ENCODE results near the gene SLC35F2. TPM values are rescaled to one million over a fixed set of nuclear protein-coding genes. Genes with fewer than 3 reads are reported as not detected.
"Not testable (repeated sequence)": the region's sequence is repeated elsewhere in the genome, so short reads cannot be mapped to it uniquely, and the experiment has no call there.

Gene SLC35F2
- polyA plus RNA-seq, 12 donors: 3.7 to 8.3 (median 5.3) TPM; not detected in 1

DNA sequence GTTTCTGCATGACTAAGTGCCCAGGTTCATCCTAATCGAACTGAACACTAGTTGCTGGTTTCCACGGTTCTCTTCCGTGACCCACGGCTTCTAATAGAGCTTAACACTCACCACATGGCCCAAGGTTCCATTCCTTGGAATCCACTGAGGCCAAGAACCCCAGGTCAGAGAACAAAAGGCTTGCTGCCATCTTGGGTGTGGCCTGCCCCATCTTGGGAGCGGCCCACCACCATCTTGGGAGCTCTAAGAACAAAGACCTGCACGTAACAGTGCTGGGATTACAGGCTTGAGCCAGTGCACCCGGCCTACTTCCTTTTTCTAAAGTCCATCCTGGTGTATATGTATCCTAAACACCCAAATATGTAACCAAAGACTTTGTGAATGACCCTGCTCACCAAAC is 68.8 kb downstream of the SLC35F2 start:
- no peak for DNase-seq

DNA sequence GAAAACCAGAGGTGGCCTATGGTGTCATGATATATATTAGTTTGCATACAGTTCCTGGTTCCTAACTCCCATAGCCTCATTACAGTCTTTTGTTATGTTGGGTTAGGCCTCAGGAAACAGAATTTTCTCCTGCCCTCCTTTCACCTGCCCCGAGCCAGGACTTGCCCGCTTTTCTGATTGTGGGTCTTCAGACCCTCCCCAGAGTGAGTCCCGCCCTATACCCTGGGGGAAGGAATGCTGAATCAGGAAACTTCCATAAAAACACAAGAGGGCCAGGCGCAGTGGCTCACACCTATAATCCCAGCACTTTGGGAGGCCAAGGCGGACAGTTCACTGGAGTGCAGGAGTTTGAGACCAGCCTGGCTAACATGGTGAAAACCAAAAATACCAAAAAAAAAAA is 70.9 kb downstream of the SLC35F2 start:
- no peak for DNase-seq

DNA sequence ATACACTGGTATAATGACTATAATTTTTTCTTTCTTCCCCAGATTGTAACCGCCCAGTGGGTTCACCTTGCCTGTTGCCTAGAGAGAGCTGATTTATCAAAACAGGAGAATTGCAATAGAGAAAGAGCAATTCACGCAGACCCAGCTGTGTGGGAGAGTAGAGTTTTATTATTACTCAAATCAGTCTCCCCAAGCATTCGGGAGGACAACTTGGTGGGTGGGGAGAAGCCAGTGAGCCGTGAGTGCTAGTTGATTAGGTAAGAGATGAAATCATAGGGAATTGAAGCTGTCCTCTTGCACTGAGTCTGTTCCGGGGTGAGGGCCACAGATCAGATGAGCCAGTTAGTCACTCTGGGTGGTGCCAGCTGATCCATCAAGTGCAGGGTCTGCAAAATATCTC is 73.2 kb downstream of the SLC35F2 start:
- no peak for DNase-seq

DNA sequence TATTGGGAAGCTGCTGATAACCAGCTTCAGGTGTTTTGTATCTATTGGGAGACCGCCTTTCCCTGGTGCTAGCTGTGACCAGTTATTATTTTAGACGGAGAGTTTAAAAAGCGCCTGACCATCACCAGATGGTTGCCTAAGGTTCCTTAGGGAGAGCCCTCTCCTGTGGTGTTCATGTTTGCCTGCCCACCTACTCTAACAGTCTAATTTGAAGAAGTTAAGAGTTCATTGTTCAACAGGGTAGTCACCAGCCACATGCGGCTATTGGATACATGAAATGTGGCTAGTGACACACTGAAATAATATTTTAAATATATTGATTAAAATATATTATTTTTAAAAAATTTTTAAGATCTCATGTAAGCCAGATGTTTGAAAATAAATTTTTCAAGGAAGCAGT is 75.5 kb downstream of the SLC35F2 start:
- no peak for DNase-seq

DNA sequence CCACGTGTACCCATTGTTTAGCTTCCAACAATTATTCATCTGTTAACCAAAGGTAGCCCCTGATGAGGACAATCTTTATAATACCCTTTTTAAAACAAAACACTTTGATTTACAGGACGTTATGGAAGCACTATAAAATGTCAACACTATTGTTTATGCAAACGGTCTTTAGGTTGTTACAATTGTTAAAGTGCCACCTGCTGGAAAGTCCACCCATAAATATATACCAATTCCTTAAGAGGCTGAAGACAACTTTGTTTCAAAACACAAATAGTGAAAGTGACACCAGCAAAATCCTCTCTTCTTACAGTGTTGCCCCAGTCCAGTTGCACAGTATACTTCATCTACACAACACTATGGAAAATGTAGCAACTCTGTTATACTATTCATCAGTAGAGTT is 77.8 kb downstream of the SLC35F2 start:
- no peak for DNase-seq

DNA sequence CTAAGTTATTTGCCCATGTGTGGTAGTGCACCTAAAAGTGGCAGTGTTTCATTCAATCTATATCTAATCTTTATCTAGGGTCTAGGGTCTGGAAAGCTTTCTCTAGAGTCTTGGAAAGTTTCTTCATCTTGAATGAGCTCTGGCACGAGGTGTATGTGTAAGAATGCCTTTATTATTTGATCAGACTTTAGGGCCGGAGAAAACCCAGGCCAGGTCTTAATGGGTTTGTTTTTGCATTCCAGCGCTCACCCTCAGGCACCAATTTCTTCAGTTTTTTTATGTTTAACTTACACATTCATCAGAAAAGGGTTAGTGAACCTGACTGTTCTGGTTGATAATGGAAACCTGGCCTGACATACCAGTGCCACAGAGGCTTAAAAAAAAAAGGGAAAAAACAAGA is 78.5 kb downstream of the SLC35F2 start:
- no peak for DNase-seq

DNA sequence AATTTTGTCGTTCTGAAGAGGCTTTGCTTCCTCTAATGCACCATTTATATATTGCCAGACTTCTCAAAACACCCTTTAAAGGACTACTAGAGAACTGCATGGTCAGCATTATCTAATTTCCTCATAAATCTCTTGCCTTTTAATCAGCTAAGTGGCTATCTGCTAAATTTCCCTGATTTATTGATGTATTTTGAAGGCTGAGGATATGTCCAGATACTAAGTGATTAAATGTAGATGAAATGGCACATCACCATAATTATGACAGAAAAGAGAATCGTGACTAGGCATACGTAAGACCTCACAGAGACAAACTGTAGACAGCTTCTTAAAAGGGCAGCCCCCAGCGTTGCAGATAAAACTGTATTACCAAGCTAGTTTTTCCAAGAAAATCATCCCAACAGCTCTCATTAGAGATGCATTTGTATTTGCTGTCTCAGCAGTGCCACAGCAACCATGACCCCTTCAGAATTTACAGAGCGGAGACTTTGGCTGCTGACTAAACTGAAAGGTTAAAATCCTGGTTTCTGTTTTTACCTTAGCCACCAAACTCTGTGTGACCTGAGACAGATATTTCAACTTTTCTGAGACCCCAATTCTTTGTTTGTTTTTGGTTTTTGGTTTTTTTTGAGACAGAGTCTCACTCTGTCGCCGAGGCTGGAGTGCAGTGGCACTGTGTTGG is 79.6 kb downstream of the SLC35F2 start:
- DNase-seq: no peak

DNA sequence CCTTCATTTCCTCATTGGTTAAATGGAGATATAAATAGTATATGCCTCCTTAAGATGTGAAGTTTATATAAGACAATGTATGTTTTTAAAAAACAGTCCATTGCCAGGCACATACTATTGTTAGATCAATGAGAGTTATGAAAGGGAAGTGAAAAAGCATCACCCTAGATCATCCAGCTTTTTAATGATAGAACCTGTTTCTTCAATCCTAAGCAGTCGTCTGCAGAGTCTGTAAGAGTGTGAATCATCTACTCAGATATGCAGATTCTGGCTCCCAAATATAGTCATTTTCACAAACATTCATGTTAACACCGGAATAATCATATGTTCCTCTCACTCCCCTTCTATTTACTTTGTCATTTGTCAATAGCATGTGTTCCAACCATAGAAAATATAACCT is 81.5 kb downstream of the SLC35F2 start:
- DNase-seq: no peak

DNA sequence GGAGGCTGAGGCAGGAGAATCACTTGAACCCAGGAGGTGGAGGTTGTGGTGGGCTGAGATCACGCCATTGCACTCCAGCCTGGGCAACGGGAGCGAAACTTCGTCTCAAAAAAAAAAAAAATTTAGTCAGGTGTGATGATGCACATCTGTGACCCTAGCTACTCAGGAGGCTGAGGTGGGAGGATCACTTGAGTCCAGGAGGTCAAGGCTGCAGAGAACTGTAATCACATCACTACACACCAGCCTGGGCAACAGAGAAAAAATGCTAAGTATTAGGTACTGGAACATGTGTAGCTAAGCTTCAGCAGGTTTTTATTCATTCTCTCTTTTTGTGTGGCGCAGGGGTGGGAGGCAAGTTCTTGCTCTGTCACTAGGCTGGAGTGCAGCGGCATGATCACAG is 82.5 kb downstream of the SLC35F2 start:
- no peak for DNase-seq

DNA sequence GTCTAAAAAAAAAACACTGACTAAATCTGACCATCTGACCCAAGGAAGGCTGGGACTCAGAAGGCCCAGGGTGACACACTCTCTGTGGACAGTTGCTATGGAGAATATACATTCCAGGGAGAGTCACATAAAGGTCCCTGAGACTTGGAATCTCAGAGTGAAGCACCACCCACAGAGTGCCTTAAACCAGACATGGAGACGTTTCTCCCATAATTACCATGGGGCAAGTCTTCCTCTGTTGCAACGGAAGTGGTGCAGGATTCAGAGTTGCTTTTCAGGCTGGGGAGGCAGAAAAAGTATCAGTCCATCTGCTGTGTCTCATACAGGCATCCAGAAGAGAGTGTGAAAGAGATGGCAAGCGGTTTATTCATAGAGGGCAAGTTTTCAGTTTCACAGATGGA is 88.0 kb downstream of the SLC35F2 start:
- no peak for DNase-seq

DNA sequence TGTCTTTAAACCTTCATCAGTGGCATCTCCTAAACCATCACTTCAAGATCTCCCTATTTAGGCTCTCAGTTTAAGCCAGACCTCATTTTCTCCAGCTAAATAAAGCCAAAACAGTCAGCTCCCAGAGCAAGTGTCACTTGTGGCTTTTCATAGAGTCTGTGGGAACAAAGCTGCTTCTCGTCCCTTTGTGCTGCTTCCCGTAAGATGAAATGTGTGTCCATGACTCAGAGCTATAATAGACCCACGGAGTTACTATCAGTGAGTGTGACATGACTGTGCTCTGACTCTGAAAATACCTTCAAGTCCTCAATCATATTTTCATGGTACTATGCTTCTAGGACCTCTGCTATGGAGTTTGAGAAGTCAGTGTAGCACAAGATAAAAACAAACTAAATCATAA is 89.4 kb downstream of the SLC35F2 start:
- DNase-seq: no peak

DNA sequence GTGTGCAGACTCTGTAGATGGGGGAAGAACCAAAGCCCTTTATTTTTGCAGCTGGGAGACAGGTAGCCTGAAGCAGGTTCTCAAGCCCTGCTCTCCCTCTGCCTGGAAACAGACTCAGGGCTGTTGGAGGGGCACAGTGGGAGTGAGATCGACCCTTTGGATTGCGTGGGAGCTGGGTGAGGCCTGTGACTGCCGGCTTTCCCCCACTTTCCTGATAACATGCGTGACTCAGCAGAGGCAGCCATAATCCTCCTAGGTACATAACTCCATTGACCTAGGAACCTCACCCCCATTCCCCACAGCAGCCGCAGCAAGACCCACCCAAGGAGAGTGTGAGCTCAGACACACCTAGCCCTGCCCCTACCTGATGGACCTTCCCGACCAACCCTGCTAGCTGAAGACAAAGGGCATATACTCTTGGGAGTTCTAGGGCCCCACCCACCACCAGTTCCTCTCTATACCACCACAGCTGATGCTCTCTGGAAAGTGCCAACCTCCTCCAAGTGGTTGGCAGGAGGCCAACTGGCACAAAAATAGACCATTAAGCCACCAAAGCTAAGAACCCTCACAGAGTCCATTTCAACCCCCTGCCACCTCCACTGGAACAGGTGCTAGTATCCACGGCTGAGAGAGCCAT is 99.8 kb downstream of the SLC35F2 start:
- not testable (repeated sequence) for DNase-seq

DNA sequence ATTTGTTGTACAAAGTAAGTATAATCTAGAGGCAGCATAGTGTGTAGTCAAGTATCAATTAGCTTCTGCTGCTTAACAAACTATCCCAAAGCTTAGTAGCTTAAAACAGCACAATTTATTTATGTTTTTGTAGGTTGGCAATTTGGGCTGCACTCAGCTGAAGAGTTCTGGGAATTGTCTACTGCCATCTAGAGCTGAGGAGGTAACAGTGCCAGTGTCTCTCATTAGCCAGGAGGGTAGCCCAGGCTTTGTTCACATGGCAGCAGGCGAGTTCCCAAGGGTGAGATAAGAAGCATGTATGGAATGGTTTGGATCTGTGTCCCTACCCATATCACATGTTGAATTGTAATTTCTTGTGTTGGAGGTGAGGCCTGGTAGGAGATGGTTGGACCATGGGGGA is 100.9 kb downstream of the SLC35F2 start:
- no peak for DNase-seq

DNA sequence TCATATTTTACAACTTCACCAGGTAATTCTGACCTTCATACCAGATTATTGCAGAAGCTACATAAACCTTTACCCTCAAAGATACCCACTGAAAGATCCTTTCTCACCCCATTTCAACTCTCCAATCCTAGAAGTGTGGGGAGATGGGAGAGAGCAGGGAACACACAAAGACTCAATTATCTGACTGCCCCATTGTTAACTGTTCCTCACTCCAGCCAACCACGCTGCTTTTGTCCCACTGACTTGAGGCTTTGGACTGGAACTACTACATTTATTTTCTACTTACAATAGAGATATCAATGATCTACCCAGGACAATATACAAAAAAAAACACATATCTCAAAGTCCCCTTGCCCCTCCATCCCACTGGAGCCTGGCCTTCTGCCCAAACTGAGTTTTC is 102.0 kb downstream of the SLC35F2 start:
- DNase-seq: no peak

DNA sequence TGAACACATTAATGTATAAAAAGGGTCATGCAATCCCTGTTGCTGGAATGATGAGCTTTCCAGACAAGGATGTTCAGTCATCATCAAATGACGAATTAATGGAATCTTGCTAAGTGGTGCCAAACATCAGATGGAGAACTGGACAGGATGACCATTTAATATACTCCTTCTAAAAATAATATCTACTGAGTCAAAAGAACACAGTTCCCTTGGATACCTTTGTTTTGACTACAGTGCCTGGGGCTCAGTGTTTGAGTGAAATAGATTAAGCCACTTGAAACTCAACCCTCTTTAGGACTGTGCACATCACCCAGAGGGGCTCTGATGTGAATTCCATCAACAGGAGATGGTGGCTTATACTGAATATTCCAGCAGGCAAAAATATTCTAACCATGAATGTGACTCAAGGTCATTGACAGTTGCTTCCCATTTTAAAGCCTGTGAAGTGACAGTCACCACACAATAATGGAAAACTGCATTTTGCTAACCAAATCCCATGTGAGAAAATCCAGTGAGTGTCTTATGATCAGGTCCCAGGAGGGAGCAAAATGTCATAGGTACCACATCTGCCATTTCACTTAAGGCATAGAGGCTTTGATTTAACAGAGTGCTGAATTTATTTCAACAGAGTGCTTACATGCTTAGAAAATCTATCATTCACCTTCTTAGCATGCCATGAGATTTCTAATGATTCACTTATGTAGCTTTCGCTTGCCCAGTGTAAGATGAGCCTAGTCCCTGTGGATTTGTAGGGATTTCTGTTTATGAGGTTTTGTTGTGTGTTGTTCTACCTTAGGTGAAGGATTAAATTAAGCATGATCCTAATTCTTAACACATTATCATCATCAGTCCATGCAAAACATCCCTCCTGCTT is 105.4 kb downstream of the SLC35F2 start:
- peak; percentile 42 for DNase-seq

DNA sequence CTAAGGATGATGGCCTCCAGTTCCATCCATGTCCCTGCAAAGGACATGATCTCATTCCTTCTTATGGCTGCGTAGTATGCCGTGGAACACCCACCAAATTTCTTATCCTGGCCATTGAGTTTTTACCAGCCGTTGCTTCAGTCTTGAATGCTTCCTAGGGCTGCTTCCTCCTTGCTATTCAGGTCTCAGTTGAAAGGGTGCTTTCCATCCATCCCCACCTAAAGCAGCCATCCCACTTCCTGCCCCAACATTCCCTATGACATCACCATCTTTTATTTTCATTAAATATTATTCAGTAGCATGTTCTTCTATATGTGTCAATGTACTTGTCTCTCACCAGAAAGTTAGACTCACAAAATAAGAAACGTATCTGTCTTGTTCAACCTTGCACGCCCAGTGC is 106.1 kb downstream of the SLC35F2 start:
- no peak for DNase-seq

DNA sequence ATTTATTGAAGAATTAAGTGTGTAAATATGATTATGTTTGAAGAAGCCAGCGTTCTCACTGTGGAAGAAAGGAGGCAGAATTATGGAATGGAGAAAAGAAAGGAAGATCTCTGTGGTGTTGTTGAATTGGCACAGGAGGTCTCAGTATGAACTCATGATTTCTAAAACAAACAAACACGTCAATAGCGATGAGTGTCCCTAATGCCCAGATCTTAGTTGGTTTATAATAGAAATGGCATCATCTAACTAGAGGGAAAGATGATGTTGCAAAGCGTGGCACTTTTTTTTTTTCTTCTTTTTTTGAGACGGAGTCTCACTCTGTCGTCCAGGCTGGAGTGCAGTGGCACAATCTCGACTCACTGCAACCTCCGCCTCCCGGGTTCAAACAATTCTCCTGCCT is 107.5 kb downstream of the SLC35F2 start:
- DNase-seq: no peak

DNA sequence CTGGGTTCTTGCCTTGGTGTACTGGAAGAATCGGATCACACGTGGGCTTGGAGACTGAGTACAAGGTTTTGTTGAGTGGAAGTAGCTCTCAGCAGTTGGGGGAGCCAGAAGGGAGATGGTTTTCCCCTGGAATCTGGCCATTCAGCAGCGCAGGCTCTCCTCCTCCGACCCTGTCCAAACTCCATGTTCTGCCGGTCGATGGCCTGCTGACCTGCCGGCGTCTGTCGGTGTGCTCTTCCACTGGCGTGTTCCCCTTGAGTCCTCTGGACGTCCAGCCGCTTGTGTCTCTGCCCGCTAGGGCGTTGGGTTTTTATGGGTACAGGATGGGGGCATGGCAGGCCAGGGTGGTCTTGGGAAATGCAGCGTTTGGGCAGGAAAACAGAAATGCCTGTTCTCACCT is 108.3 kb downstream of the SLC35F2 start:
- no peak for DNase-seq

DNA sequence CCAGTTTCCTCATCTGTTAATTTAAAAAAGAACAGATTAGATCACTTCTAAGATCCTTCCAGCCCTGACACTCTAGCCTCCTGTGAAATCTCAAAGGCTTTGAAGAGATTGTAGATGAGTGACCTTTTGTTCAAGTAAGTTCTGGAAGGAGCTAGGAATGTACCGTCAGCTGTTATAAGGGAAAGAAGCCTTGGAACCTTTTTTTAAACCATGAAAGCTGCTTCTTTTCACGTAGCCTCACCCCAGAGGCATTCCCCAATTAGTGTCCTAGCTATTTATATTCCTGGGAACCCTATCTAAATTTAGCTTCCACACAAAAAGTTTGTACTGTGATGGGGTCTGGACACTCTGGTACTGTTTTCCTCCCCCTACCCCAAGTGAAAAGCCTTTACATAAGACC is 111.0 kb downstream of the SLC35F2 start:
- no peak for DNase-seq

DNA sequence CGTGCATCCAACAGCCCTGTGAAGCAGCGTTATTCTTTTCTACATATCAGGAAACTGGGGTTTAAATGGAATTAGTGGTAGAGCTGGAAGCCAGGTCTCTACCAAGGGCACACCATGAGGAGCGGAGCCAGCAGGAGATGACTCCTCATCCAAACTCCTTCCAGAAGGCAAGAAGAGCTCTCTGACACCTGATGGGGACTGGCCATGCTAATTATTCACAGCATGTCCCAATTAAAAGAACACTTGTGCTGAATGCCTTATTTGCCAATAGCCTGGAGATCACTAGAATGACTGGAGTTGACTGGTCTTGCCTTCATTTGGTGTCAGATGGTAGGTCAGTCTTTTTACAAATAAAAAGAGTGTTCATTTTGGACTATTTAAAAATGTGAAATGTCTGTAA is 113.9 kb downstream of the SLC35F2 start:
- no peak for DNase-seq

DNA sequence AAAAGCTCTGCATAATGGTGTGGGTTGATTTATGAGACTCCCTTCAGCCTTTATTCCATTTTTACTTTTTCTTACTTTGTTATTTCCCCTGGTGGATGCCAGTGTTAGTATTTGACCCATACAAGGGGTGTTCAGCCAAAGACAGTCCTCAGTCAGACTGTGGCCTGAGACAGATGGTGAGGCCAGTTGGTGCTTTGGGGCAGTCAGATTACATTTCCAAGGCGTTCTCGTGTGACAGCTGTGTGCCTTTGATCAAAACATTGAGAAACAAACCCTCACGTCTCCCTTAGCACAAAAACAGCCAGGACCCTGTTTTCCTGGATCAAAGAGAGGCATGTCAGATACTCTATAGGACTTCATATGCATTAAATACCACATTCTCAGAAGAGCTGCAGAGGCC is 115.4 kb downstream of the SLC35F2 start:
- DNase-seq: no peak

DNA sequence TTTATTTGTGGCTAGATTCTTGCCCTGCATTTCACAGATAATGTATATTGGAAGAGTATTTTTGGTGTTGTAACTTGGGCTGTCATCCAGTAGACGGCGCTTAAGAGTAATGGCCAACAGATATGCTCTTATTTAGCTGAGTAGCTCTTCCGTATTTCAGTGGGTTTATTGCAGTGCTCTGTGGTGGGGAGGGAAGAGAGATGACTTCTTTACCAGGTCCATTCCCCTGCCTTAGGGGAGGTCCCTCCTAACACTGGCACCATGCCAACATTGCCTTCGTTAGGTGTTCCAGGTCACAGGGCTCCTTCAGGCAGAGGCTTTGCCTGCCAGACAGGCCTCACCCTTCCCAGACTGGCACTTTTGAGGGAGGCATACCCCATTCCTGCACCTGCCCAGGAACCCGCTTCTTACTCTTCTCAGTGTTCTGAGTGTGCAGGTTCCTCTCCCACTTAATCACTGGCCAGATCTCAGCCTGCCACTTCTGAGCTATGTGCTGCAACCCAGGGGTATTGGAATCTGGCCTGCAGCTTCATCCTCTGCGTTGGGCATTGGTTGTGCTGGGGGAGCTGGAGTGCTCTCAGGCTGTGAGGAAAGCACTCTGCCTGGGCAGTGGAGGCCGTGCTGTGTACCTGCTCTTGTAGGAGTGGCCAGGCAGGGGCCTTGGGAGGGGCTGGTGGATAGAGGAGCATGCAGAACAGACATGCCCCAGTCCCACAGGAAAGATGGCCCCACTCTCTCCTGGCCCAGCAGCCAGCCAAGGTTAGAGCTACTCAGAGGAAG is 117.4 kb downstream of the SLC35F2 start:
- no peak for DNase-seq

Measured in muscle of arm (tissue), 12 donors.